Stimulated activated CD4-positive, alpha-beta T cell treated with anti-CD3 and anti-CD28 coated beads, Interleukin-12 subunit alpha, Interleukin-12 subunit beta, amount 100 ng/mL, for 24 hours (primary cell): ENCODE data around the gene VAMP8.
"Not testable (repeated sequence)": the region's sequence is repeated elsewhere in the genome, so short reads cannot be mapped to it uniquely, and the experiment has no call there.

Source experiments
- DNase-seq, 2 experiments: peaks; one replicate each; pipeline ENCODE4 v3.0.0-alpha.2; 2020; ENCODE audit warnings: low read depth in 2 of 2

VAMP8 gene

DNA sequence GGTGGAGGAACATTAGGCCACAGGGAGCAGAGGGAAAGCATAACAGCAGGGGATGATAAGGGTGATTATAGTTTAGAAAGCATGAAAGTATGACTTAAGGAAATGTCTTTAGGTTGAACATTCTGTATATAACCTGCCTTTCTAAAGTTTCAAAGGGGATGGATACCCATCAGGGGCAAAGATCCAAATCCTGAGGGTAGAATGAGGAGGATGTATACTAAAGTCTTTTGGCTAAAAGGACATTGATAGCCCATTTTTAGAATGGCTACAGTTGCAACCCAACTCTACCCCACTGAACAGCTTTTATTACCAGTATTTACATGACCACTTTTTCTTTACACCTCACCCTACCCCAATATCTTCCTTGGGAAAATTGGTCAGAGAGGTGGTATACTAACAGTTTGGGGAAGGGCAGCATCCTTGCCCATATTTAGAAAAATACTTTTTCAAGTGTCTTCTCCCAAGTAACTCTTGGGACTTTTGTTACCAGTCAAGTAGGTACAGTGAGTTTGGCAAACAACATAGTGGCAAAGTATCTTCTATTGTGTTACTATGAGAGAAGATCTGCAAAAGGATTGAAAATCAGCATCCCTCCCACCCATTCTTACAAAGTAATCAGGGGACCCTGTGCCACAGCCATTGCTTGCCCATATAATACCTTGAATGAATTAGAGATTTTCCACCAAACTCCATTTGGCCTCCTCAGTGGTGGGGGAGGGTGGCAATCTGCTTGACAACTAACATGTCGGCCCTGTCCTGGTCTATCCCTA lies 30.1 kb upstream of the VAMP8 start:
- DNase-seq = no peak

DNA sequence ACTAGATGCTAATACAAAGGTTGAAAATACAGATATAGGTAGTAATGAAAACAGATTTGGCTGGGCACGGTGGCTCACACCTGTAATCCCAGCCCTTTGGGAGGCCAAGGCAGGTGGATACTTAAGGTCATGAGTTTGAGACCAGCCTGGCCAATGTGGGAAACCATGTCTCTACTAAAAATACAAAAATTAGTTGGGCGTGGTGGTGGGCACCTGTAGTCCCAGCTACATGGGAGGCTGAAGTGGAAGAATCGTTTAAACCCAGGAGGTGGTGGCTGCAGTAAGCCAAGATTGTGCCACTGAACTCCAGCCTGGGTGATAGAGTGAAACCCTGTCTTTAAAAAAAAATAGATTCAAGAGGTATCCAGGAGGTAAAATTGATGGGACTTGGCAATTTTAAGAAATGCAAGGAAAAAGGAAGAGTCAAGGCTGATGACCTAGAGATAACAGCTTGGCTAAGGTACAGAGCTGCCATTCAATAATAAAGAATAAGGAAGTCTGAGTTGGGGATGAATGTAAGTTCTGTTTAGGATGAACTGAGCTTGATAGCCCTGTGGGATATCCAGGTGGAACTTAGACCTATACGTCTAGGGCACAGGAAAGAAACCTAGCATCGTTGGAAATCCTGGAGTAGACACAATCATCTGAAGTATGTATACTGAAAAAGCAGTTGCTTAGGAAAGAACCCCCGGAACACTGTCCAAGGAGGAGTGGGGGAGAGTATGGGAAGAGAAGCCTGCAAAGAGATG lies 29.4 kb upstream of the VAMP8 start:
- peak in 1 of 2 experiments; percentile 17 for DNase-seq

DNA sequence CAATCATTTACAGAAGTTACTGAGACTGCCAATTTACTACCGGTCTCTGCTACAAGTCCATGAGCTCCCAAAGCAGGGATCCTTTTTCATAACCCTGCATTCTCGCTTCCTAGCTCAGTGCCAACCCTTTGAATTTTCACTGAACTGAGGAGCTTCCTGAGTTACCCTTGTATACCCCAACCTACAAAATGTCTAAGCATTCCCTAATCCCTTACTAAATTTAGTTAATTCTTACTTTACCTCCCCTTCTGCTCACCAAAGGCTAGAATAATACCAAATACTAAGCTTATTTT lies 28.8 kb upstream of the VAMP8 start:
- no peak for DNase-seq

- no peak for DNase-seq
These were observed 28.3 kb upstream of the VAMP8 start for GRCh38 chr2:85549095-85549494.

DNA sequence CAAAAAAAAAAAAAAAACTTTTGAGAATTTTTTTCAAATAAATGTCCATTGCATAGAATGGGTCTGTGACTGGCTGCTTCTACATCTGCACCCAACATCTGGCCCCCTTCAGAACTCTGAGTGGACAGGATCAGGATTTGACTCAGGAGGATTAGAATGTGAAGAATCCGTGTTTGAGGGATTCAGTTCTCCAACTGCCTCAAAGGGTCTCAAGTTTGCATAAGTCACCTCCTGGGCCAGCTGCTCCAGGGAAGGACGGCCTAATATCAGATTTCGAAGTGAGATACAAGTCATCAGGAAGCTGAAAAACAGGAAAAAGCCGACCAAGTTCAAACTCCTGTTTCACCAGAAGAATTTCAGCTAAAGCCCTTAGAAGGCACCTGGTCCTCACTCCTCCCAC lies 27.6 kb upstream of the VAMP8 start:
- DNase-seq = no peak

DNA sequence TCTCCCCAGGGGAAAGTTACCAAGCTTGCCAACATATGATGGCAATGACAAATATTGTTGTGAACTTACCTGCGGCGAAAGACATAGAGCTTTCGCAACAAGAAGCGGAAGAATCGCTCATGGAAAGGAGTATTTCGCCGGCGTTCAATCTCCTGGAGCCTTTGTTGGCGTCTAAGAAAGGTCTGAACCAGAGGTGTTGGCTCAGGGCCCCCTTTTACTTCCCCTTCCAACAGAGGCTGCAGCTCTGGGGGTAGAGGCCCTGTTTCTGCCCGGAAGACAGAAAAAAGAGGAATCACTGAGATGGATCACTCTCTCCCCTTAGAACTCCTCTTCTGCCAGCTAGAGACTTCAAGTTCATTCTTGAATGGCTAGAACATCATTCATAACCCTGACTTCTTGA lies 26.9 kb upstream of the VAMP8 start:
- DNase-seq = no peak

DNA sequence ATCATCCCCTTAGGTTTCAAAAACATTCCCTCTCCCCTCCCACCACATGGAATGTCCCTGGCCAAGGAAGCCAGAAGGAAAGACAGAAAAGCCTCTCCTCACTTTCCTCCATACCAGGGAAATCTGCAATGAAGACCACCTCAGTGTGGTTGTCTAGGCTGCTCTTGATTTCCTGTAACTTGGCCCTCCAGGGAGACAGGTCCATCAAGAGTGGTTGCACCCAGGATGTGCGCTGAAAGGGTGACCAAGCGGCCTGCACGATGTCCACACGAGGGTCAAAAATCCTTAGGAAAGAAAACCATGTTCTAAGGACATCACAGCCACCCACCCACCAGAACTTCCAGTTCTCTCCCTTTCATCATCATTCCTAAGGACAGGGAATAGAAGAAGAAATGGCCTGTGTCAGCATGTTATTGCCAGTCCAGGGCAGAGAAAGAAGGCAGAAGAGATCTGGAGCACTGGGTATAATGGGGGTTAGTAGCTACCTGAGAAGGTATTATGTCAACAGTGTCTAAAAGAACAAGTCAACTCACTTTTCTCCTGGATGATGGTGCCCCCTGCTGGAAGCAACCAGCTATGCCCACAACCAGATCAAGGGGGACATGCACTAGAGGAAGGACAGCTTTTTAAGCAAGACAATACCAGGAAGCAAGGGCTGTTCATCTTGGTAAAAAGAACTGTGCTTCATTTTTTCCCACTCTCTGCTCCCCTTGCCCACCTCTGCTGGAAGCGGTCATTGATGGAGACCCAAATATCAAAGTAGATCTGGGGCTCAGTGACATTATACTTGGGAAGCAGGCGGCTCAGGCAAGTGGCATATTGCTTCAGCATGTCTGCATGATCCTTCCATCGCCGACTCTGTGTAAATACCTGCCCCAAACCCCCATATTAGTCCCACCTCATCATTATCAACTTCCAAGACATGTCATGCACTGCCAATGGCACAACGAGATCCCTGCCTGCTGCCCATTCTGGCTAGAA lies 25.4 kb upstream of the VAMP8 start:
- peak; percentile 65 to 82 for DNase-seq

DNA sequence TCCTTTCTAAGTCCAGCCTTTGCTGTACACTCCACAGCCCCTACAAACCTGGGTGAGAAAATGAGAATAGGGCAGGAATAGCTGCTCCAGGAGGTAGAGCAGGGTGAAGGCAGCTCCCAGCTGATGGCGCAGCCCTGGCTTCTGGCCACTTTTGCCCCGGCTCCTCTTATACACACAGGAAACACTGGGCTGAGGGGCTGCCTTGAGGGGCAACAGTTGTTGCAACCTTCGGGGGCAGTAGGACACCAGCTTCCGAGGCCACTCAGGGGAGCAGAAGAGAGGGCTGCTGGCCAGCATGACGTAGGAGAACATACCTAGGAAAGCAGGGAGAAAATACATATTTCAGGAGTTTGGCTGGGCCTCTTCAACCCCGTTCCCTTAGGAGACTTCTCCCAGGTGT lies 24.2 kb upstream of the VAMP8 start:
- DNase-seq = no peak

GRCh38 chr2:85554980-85555612 lies 22.3 kb upstream of the VAMP8 start:
- DNase-seq = no peak

- no peak for DNase-seq
These were observed 20.3 kb upstream of the VAMP8 start for GRCh38 chr2:85557130-85557529.

GRCh38 chr2:85558160-85558559 lies 19.2 kb upstream of the VAMP8 start:
- DNase-seq = no peak

- DNase-seq = not testable (repeated sequence)
These were observed 17.0 kb upstream of the VAMP8 start for GRCh38 chr2:85560403-85560726.

GRCh38 chr2:85560812-85561279 lies 16.5 kb upstream of the VAMP8 start:
- DNase-seq = no peak

- peak; percentile 93 for DNase-seq
These were observed 15.8 kb upstream of the VAMP8 start, which contains the start of gene GGCX for GRCh38 chr2:85561280-85562212. Gene GGCX, minus strand, starts transcription at chr2:85561493. Its CDS starts 65 bp downstream, at chr2:85561428.

GRCh38 chr2:85564144-85564563 lies 13.2 kb upstream of the VAMP8 start:
- DNase-seq = no peak

DNA sequence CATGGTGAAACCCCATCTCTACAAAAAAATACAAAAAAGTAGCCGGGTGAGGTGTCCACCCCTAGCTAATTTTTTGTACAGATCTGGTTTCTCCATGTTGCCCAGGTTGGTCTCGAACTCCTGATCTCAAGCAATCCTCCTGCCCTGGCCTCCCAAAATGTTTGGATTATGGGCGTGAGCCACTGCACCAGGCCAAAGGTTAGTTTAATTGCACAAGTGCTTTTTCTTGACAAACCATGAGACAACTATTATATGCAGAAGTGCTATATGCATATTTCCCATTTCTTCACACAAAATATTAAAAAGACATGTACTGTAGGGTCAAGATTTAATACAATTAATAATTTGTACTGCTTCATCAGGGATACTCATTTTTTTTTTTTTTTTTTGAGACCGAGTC lies 11.1 kb upstream of the VAMP8 start:
- DNase-seq = no peak

DNA sequence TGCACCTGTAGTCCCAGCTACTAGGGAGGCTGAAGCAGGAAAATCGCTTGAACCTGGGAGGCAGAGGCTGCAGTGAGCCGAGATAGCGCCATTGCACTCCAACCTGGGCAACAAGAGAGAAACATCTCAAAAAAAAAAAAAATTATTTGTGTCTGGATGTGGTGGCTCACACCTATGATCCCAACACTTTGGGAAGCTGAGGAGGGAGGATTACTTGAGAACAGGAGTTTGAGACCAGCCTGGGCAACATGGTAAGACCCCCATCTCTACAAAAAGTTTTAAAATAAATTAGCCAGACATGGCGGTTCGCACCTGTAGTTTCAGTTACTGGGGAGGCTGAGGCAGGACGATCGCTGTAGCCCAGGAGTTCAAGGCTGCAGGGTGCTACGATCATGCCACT lies 1.6 kb upstream of the VAMP8 start:
- DNase-seq = no peak

DNA sequence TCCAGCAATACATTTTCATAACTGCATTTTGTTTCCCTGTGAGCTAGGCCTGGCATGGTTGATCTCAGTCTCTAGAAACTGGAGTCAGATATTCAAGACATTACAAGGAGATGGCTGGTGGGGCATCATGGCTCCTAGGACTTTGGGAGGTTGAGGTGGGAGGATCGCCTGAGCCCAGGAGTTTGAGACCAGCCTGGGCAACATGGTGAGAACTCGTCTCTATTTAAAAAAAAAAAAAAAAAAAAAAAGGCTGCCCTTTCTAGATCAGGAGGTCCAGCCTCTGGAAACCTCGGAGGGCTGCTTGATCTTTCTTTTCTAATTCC lies 362 bp upstream of the VAMP8 start:
- DNase-seq = no peak

DNA sequence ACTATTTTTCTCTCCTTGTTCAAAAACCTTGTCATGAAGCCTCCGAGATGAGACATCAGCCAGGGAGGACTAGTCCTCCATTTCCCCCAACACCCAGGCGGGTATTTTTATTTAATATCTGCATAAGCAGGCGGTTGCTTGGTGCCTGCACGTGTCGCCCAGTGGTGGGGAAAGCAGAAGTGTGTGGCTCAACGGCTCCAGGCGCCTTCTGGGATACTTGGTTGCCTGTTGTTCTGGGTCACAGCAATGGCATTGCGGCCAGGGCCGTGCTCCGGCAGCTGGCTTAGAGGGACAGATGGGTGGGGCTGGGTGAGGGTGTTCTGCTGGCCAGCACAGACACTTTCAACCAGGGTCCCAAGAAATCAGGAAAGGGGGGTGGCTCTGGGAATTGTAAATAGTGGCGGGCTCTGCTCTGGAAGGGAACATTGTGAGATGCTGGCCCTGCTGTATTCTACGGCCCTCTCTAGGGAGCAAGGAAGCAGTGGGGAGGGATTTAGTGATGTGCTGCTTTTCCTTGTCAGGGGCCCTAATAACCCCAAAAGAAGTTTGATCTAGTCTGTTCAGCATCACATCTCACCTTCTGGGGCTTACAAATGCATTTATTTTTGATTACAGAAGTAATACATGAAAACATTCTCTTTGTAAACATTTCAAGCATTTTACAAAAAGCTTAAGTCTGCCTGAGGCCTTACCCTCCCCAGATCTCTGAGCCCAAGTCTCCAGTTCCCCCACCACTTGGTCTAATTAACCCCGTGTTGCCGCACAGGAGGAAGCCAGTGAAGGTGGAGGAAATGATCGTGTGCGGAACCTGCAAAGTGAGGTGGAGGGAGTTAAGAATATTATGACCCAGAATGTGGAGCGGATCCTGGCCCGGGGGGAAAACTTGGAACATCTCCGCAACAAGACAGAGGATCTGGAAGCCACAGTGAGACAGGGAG lies 1.1 kb downstream of the VAMP8 start:
- no peak for DNase-seq
